NCI-H2081 (cell line): Measurements from ENCODE around the gene FADS2.
A peak's percentile ranks its signal among the peaks of the same experiment; 100 is the strongest.

Source experiments
- DNase-seq, 2 experiments: peaks; one replicate each; lab custom pipeline; 2025; lab: John Stamatoyannopoulos, UW

The FADS2 gene

GRCh38 chr11:61827571-61828378 is at the start of gene FADS2:
Gene FADS2 (plus strand): TSS chr11:61828300. CDS start chr11:61828391, 91 bp downstream.
- DNase-seq = peak; percentile 99

DNA sequence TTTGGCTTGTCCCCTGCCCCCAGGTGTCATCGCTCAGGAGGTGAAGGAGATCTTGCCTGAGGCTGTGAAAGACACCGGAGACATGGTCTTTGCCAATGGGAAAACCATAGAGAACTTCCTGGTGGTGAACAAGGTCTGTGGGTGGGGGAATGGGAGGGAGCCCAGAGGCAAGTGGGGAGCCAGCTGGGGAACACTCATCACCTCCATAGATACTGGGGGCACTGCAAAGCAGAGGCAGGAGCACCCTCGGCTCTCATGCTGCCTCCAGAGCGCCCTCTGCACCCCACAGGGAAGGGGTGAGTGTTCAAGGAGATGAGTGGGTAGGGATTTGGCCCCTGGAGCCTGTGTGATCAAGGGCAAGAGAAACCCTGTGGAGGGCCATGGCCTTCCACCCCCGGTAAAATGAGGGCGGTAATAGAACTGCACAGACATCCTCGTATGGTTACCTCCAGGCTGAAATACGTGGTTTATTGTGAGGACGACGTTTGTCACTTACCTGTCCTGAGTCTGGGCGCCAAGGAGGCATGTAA is 49.7 kb upstream of the FADS2 start:
- DNase-seq = no peak

GRCh38 chr11:61778920-61779650 is 49.0 kb upstream of the FADS2 start:
- no peak for DNase-seq

DNA sequence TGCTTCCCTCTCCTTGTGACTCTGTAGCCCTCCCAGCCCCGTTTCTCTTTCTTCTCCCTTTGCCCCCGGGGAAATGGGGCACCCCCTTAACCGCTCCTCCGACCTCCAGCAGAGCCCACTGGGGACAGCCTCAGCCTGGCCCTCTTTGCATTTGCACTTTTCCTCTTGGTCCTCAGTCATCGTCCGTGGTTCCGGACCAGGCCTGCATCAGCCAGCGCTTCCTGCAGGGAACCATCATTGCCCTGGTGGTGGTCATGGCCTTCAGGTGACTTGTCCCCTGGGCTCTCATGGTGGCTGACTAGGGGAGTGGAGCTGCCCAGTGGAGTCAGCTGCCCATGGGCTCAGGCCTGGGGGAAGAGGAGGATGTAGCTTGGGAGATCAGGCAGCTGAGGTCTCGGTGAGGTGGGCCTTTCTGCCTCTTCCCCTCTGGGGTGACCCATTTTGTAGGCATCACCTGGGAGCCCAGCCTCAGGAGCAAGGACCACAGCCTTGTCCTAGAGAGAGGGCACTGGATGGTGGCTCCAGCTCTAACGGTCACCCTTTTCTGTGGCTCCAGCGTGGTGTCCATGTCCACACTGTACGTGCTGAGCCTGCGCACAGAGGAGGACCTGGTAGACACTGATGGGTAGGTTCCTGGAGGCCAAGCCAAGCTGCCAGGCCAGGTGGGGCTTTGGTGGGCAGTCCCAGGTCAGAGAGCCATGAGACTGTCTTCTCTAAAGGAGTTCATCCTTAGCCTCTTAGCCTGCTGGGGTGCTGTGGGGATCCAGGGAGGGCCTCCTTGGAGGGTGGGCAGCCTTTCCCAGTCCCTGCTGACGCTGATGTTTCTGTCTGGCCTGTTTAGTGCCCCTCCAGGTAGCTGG is 48.2 kb upstream of the FADS2 start:
- no peak for DNase-seq

DNA sequence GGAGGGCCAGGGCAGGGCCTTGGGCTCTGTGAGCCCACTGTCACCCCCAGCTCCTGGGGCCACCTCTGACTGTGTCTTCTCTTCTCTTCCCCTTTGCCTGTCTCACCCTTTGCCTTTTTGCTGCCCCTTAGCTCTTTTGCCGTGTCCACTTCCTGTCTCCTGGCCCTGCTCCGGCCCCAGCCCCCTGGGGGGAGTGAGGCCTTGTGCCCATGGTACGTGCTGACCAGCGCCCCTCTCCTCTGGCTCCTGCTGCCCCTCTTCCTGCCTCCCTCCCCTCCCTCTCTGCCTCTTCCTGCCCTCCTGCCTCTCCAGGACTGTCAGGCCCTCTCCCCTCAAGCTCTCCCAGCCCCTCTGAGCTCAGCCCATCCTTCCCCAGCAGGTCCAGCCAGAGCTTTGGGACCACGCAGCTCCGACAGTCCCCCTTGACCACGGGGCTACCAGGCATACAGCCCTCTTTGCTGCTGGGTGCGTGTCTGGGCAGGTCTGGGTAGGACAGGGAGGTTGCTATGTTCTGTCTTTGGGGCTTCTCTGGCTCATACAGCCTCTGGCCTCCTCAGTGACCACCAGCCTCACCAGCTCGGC is 47.4 kb upstream of the FADS2 start:
- no peak for DNase-seq

DNA sequence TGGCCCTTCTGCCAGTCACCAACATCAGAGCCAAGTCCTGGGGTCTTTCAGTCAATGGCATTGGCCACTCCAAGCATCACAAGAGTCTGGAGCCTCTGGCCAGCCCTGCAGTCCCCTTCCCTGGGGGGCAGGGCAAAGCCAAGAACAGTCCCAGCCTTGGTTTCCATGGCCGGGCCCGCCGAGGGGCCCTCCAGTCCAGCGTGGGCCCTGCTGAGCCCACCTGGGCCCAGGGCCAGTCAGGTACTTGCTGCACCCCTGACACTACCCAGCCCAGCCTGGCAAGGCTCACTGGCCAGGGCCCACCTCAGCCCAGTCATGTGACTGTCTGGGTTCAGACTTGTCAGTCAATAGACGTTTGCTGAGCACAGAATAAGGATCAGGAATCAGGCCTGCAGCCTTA is 46.5 kb upstream of the FADS2 start:
- DNase-seq = no peak

- no peak for DNase-seq
These were observed 45.8 kb upstream of the FADS2 start for GRCh38 chr11:61782299-61782698.

DNA sequence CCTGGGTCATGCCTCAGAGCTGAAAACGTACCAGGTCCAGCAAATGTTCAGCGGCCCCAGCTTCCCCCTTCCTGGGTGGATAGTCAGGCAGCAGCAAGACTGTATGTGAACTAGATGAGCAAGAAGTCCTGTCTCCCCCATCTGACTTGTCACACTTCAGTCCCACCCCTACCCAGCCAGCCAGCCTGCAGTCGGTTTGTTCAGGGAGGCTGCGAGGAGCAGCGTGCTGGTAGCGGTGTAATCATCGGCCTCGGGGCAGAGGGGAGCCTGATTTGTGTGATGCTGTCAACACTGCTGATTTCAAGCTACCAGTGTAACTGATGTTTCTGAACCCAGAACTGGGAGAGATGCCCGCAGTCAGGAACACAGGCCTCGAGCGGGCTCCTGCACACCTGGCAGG is 45.3 kb upstream of the FADS2 start:
- no peak for DNase-seq

GRCh38 chr11:61783717-61784505 is 44.2 kb upstream of the FADS2 start:
- DNase-seq = no peak

GRCh38 chr11:61784506-61784805 is 43.6 kb upstream of the FADS2 start:
- no peak for DNase-seq

- no peak for DNase-seq
These were observed 42.2 kb upstream of the FADS2 start for GRCh38 chr11:61785837-61786402.

GRCh38 chr11:61787928-61788491 is 40.1 kb upstream of the FADS2 start:
- DNase-seq = peak; percentile 10 to 11

DNA sequence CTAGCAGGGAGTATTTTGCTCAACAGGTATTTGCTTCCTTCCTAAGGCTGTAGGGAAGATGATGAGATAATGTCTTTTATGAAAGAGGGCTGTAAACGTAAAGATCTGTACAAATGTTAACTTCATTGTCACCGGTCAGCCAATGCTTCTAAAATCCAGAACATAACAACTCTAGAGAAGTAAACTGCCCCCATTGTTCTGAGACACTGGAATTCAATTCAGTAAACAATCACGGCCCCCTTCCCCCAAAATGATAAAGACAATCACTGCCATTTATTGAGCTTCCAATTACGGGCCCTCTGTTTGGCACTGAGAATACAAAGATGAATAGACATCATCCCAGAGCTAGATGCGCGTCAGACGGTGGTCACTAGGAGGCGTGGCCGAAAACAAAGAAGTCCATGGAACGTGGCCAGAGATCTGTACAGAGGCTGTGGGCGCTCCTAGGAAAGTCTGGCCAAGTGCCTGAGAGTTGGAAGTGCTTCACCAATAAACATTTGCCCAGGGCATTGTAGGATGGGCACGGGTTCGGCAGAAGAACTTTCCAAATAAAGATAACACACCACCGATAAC is 36.3 kb upstream of the FADS2 start:
- DNase-seq = peak; percentile 66 to 70

DNA sequence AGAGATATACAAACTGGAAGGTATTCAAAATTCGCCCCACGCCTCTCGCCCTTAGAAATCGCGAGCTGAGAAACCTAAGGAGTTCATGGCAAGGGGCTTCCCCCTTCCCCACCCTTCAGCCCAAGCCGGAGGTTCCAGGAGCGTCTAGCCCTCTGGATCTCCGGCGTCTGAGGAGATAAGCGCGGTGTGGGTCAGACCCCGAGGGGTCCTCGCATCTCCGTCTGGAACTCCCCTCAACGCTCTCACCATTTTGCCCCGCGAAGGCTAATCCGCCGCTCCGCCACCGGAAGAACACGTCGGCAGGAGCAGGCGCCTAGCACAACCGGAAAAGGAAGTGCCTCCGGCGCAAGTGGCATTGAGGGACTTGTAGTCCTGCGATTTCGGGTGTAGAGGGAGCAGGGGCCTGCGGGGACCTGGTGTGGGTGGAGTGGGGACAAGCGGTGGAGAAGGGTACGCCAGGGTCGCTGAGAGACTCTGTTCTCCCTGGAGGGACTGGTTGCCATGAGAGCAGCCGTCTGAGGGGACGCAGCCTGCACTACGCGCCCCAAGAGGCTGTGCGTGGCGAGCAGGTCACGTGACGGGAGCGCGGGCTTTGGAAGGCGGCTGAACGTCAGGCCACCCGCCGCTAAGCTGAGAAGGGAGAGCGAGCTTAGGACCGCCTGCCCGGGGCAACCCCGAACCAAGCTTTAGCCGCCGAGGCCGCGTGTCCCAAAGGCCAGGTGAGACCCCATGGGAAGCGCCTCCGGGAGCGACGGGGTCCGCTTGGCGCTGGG is 35.6 kb upstream of the FADS2 start, which contains the start of the genes FEN1 and TMEM258:
Gene FEN1, plus strand, starts transcription at position 602 of the 773 bp plus-strand sequence. CDS start 2,451 bp downstream, outside the sequence.
Gene TMEM258, minus strand, starts transcription at position 290 of the 773 bp plus-strand sequence. Its CDS starts 41 bp downstream, at position 249.
- peak; percentile 85 to 93 for DNase-seq

DNA sequence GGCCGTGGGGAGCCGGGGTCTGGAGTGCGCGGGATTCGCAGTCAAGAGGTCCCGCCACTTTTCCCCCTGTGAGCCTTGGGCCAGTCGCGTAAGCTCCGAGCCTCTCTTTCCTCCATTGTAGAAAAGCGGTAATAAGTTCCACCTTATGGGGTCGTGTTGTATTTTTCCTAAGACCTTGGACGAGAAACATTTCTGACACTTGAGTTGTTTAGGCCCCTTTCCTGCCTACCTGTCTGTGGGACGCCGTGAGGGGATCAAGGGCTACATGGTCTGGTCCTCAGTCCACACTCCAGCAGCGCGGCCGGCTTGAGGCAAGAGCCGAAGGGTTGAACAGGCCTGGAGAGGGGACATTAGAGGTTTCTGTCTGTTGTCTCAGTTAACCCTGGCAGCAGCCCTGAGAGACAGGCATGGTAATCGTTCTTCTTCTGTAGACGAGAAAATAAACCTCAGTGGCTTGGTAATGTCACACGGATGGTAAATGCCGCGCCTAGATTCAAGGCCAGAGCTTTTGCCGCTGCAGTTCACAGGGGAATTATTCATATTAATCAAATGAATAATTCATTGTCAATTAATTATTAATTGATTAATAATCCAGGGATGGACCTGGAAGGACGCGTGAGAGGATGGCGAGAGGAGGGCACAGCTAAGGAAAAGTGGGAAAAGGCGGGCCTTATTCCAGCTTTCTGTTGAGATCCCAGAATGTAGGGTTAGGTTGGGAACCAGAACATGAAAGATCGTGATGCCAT is 34.8 kb upstream of the FADS2 start:
- DNase-seq = peak in 1 of 2 experiments; percentile 31

GRCh38 chr11:61793829-61794204 is 34.3 kb upstream of the FADS2 start:
- peak in 1 of 2 experiments; percentile 1 for DNase-seq

GRCh38 chr11:61794579-61794978 is 33.5 kb upstream of the FADS2 start:
- DNase-seq = no peak

GRCh38 chr11:61795459-61795858 is 32.6 kb upstream of the FADS2 start:
- no peak for DNase-seq
